GM18519 (cell line): Measurements from ENCODE around the gene PAPPA.

Experiments
- ATAC-seq: cut with Tn5 transposase; IDR thresholded peaks from one replicate; pipeline ENCODE4 v1.9.1; 2021; ENCODE audit warnings: mild to moderate bottlenecking, moderate library complexity; ENCODE audit not compliant: unreplicated experiment, low FRiP score

PAPPA gene

DNA sequence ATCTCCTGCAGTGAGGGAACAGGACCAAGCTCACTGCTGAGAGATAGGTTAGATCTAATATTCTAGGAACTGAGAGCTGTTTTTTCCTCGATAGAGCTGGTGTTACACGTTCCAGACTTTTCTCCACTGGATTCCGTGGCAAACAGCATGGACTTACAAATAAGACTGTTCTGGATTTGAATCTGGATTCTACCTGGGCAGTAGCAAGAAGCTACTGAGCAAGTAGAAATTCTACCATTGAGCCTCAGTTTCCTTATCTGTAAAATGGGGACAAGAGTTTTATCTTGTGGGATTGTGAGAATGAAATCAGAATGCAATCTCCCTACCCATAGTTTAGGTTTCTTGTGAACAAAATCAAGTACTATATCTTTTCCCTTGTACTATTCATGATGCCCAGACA is 294.8 kb downstream of the PAPPA start:
- ATAC-seq = no peak

DNA sequence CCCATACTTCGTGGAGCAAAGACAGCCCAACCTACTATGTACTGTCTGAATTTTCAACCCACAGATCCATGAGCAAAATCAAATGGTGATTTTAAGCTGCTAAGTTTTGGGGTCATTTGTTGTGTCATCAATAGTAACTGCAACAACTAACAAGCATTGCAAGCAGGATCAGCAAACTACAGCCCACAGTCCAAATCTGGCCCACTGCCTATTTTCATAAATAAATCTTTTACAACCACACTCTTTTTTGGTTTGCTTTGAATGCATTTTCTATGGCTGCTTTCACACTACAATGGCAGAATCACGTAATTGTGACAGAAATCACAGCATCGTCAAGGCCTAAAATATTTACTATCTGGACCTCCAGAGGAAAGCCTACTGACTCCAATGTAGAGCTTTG is 296.4 kb downstream of the PAPPA start:
- no peak for ATAC-seq

DNA sequence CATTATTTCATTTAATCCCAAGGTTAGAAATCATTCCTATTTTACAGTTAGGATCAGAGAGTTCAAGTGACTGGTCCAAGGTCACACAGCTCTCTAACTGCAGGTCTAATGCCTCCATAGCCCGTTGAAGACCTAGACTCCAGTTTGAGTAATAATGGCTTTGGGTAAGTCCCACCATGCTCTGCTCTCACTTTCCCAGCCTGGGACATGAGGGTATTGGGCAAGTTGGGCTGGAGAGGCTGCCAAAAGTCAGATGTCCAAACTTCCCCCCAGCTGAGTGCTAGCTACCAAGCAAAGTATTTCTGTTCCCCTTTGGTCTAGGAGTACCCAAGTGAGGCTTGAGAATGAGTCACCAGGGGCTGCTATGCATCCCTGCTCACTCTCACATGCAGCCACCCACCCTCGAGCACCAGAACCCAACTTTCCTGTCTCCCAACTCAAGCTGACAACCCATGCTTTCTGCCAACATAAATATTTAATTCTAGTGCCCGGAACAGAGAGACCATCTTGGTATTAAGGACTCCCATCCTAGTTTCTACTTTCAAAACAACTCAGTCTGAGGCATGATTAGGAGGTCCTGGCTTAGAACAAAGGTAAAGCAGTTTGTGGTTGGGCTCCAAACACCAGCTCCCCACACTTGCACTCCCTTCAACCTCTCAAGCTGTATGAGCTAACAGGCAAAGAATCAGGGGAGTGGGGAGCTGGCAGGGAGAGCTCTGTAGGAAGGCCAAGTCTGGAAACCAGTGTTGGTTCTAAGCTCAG is 297.0 kb downstream of the PAPPA start:
- peak; percentile 82 for ATAC-seq

DNA sequence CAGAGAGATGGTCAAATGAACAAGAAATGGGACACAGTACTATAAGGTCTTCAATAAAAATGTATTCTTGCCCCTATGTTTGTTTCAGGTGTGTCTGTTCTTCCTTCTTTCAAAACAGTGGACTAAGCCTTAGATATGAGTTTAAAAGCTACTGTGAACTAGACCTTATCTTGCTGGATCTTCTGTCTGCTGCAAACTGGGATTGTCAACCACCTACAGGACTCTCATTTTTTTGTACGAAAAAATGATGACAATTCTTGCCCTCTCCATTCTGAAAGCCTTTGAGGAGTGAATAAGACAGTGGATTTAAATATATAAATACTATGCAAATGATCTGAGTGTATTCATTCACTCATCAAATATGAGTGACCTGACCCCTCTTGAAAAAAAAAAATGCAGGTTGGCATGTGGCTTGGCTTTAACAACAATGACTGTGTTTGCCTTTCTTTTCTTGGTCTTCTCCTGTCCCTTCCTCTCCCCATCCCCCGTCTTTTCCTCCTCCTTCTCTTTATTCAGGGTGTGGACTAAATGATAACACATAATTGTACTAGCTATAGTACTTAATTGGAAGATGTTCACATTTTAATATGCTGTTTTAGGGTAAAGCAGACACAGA is 298.0 kb downstream of the PAPPA start:
- no peak for ATAC-seq
